HG03558 (cell line): ENCODE results near the gene ABL1.

Experiments
- ATAC-seq: cut with Tn5 transposase; IDR thresholded peaks from one replicate; pipeline ENCODE4 v1.9.1; 2021; ENCODE audit warnings: moderate number of reproducible peaks; ENCODE audit not compliant: unreplicated experiment; ENCODE audit errors: extremely low read depth

The ABL1 gene

DNA sequence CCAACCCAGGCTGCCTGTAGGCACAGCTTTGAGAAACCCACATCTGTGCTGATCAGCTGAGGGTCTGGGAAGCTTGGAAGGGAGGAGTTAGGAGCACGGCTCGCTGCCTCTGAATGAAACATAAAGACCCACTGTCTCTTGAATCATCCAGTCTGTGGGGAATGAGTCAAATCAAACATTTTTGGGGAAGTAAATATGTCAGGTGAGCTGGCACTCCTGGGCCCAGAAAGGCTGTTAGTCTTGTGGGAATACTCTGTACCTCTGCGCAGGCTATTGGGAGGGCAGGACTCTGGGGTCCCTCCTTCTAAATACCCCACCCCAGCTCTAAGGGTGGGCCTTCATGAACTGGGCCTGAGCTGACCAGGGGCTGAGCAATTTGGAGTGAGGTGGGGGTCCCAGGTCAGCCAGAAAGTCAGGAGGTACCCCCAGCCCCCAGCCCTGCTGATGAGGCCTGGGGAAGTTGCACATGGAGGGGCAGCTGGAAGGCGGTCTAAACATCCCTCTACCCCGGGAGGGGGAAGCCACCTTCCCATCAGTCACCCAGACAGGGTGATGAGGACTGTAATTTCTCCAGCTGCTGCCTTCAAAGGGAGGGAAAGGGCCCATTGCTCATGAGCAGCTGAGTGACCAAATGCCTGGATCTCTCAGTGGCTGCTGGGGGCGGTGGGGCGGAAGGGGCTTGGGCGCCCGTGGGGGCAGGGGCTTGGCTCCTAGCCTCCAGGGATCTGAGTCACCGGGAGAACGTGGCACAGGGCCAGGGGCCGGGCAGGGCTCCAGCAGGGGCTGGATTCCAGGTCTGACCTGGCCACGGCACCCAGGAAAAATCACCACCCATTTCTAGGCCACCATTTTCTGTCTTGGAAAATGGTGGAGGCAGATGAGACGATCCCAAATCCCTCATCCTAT is 93.2 kb downstream of the ABL1 start:
- ATAC-seq = peak; percentile 41

DNA sequence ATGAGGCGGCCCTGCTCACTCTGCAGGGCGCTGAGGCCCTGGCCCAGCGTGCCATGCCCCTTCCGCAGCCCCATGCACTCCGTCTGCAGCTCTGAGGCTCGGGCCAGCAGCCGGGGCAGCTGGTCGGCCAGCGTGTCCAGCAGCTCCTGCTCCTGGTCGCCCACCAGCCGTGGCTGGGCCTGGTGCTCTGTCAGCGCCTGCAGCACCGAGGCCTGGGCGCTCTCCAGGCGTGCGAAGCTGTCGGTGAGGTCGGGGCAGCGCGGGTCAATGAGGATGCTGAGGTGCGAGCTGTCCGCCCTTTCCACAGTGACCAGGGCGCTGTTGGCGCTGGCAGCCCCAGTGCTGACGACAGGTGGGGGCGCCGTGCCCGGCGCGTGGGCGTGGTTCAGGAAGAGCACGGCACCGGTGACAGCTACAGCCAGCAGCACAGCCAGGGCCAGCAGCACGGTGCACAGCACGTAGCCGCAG is 94.6 kb downstream of the ABL1 start:
- no peak for ATAC-seq

DNA sequence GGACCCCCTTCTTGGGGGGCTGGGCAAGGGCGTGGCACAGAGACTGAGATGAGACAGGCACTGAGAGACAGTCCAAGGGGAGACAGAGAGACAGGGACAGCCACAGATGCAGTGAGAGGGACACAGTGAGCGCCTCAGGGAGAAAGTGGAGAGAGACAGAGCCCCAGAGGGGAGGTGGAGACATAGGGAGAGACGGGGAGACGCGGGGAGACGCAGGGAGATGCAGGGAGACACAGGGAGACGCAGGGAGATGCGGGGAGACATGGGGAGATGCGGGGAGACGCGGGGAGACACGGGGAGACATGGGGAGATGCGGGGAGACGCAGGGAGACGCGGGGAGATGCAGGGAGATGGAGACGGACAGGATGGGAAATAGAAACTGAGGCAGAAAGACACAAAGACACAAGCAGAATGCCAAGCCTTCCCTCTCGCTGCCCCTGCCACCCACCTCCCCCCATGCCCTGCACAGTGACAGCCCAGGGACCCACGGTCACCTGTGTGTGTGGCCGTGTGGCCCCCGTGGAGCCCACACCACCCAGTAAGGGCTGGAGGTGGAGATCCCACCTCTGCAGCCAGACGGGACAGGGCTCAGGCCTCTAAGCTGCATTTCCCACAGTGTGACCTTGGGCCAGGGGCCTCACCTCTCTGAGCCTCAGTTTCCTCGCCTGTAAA is 95.2 kb downstream of the ABL1 start:
- ATAC-seq = no peak

DNA sequence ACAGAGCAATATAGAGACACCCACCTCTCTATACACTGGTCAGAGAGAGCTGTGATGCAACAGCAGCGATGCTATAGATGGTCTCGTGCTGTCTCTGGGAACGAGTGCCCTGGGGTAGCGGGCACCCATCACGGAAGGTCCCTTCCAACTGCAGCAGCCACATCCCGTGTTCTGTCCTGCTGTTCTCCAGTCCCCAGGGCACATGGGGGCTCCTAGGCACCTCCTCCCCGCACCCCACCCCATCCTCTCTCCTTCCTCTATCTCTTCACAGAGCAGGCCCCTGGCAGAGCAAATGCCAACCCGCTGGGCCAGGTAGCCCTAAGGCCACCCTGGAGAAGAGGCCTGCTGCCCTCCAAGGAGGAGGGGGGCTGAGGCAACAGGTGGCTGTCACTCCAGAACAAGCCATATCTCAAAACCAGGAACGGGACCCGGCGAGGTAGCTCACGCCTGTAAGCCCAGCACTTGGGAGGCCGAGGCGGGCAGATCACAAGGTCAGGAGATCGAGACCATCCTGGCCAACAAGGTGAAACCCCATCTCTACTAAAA is 95.8 kb downstream of the ABL1 start:
- ATAC-seq = no peak

DNA sequence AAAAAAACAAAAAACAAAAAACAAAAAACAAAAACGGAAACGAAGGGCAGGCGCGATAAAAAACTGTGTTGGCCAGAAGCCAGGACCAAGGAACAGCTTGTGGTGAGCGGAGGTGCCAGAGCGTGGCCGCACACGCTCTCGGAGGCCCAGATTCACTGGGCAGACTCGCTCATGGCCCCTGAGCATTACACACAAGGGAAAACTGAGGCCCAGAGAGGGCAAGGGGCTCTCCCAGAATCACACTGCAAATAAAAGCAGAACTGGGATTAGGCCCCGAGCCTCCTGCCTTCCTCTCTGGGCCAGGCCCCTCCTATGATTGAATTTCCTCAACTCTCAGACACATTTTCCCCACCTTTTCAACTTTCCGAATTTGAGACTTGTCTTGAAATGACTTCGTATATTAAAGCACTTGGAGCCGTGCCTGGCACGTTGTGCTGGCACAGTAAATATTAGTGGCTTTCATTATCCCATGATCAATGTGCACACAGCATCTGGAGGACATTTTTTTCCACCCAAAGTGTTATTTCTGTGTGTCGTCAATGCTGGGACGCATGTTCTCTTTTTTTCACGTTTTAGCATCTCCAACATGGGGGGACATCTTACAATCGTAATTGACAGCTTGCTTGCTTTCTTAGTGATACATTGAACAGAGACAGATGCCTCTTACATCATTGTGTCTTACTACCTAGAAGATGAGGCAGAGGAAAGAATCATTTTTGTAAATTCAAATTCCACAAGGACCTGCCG is 96.6 kb downstream of the ABL1 start:
- no peak for ATAC-seq

- ATAC-seq = no peak
Observed at GRCh38 chr9:130932255-130933079, 97.4 kb downstream of the ABL1 start.

DNA sequence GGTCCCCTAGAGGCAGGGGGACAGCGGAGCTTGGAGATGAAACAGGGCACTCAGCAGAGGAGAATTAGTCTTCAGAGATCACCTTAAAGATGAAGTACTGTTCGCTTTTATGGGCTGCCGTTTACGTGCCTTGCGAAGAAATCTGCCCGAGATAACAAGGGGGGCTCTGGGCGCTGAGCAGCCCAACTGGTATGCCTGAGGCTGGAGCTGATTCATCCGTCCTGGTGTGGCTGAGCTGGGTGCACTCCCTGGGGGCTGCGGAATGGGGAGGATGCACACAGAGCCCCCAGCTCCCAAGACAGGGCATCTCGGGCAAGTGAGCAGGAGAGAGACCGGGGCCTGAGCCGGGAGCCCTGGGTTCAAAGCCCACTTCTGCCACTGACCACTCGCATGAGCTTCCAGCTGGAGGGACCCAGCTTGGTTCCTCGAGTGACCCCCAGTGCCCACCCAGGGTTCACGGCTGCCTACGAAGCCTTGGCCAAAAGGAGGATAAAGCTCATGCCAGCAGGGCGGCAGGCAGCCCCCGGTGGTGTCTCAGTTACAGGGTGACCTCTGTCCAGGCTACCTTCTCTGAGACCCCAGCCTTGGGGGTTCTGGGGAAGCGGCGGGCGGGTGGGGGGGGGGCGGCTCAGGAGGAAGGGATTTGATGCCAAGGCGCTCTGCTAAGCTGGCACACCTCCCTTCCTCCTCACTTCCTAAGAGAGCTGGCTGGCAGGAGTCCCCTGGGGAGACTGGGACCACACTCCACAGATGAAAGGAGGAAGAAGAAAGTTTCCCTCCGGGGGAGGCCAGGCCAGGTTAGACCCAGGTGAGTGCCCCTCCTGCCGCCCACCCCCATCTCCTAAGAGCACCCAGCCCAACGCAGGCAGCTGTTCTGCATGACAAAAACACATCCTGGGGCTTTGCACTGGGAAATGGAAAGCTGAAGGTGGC is 98.3 kb downstream of the ABL1 start:
- no peak for ATAC-seq

- no peak for ATAC-seq
Observed at GRCh38 chr9:130934246-130934645, 99.2 kb downstream of the ABL1 start.

DNA sequence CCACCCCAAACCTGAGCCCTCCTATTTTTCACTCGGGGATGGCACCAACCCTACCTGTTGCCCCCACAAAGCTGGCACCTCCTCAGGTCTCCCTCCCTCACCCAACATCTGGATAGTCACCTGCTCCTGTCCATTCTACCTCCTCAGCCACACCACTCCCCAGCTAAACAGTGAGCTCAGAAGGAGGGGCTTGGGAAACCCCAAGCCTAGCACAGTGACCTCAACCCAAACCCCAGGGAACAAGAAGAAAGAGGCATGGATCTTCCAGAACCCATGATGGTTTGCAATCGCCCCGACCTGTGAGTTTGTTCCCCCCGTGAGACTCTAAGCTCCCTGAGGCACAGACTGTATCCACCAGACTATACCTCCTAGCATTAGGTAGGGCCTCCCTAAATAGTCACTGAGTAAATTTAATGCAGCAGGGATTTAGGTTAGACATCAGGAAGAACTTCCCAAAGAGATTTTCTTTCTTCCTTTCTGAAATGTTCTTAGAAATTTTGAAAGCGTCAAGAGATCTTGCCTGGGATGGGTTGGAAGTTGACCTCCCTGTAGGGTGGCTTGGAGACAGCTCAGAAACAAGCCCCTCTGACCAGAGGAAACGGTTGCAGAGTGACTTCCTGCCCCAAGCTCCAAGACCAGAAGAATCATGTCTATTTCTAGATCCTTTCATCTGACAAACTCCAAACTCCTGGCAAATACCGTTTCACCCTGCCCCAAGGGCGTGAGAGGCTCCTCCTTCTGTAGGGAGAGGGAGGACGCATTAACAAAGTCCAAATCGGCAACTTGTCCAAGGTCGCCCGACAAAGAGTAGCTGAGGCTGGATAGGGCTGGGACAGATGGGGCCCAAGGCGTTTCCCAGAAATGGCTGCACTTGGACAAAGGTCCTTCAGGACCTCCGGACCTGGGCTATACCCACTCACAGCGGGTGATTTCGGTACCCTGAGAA is 99.9 kb downstream of the ABL1 start:
- no peak for ATAC-seq

GRCh38 chr9:130935648-130936271 is 100.7 kb downstream of the ABL1 start:
- no peak for ATAC-seq

- no peak for ATAC-seq
Observed at GRCh38 chr9:130936285-130937117, 101.4 kb downstream of the ABL1 start.
